NB4 (cell line): ENCODE results near the gene CEP170B.

Experiments used
- DNase-seq: peaks from one replicate; pipeline ENCODE4 v3.0.0; 2010; ENCODE audit warnings: low read depth
- H3K4me3 ChIP-seq: one replicate; pipeline ENCODE4 v1.5.1; 2011; ENCODE audit warnings: mild to moderate bottlenecking, low read depth, low read length, moderate library complexity
- CTCF ChIP-seq: IDR thresholded peaks from one replicate; pipeline ENCODE4 v1.5.1; 2012; ENCODE audit warnings: low read depth, low read length
- MAX ChIP-seq: IDR thresholded peaks from 2 replicates; pipeline ENCODE4 v1.6.1; 2011; ENCODE audit warnings: low read depth, low read length
- MYC ChIP-seq: IDR thresholded peaks from 2 replicates; pipeline ENCODE4 v1.6.1; 2011; ENCODE audit warnings: low read depth, low read length
- POLR2A ChIP-seq: IDR thresholded peaks from 2 replicates; pipeline ENCODE4 v1.6.1; 2011; ENCODE audit warnings: mild to moderate bottlenecking; ENCODE audit not compliant: insufficient read length; ENCODE audit errors: extremely low read depth

Gene CEP170B

DNA sequence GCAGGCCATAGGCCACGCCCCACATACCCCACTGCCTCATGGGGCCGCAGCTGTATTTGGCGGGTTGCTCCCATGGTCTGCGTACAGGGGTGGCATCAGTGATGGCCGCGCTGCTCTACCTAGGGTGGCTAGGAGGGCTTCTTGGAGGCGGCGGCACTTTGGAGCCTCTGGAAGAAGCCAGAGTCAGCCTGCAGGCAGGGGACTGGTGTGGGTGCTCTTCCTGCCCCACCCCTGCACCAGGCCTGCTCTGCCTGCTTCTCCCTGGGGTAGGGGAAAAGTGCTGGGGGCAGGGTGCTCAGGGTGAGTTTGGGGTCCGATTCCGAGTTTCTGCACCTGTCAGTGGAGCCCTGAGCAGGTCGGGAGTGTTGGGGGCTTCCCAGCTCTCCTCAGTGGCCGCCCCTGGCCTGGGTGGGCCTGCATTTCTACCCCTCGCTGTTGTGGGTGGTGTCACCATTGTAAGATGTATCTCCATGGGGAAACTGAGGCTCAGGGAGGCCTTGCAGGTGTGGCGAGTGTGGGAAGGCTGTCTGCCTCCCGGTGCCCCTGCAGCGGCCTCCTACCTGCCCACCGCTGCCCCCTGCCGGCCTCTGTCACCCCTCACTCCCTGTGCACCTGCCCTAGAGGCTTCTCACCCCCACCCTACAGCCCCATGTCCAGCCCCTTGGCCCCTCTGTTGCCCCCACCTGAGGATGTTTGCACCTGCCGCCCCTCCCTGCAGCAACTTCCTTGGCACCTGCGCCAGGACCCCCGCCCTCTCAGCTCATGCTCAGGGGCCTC lies 5.5 kb downstream of the CEP170B start:
- DNase-seq, result no peak
- H3K4me3 ChIP-seq, result no peak overlapping the region
- TF ChIP-seq CTCF (peak; percentile 35), MAX (no peak)

- no peak for TF ChIP-seq MYC
- no peak for TF ChIP-seq MAX
- TF ChIP-seq CTCF, result no peak
- TF ChIP-seq POLR2A, result no peak
- DNase-seq, result no peak
- H3K4me3 ChIP-seq, result no peak overlapping the region
These were observed 6.1 kb downstream of the CEP170B start for GRCh38 chr14:104871145-104871655.

GRCh38 chr14:104871656-104872468 lies 6.8 kb downstream of the CEP170B start:
- no peak for TF ChIP-seq MAX
- TF ChIP-seq MYC, result no peak
- TF ChIP-seq CTCF, result no peak
- no peak for TF ChIP-seq POLR2A
- no peak for DNase-seq
- H3K4me3 ChIP-seq, result no peak overlapping the region

DNA sequence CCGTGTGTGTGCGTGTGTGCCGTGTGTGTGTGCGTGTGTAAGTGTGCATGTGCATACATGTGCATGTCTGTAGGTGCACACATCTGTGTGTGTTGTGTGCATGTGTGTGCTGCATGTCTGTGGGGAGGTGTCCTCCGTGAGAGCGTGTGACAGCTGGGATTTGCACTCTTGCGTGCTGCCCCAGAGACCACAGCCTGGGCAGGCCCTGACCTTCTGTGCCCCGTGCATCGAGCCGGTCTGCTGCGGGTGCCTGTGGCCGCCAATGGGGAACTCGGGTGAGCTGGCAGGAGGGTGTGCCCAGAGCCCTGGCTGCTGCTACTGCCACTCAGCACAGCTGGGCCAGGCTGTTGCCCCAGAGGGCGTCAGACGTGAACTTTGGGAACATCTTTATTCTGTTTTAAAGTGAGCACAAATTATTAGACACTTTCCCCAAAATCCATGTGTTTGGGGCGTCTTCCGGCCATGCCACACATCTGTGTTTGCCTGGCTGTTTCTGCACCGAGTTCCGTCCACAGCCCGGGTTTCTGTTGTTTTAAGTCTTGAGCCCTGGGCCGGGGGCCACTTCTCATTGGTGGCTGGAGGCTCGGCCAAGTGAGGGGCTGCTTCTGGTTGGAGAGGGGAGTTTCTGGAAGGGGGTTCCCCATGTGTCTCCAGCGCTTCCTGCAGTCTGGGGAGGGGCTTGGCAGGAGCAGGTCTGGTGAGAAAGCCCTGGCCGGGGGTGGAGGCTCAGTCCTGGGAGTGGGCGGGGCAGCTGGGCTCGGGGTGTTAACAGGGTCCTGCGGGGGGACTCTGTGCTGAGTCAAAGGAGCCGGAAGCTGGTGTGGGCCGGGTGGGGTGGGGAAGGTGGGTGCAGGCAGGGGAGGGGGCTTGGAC lies 7.6 kb downstream of the CEP170B start:
- DNase-seq, result no peak
- no peak overlapping the region for H3K4me3 ChIP-seq

DNA sequence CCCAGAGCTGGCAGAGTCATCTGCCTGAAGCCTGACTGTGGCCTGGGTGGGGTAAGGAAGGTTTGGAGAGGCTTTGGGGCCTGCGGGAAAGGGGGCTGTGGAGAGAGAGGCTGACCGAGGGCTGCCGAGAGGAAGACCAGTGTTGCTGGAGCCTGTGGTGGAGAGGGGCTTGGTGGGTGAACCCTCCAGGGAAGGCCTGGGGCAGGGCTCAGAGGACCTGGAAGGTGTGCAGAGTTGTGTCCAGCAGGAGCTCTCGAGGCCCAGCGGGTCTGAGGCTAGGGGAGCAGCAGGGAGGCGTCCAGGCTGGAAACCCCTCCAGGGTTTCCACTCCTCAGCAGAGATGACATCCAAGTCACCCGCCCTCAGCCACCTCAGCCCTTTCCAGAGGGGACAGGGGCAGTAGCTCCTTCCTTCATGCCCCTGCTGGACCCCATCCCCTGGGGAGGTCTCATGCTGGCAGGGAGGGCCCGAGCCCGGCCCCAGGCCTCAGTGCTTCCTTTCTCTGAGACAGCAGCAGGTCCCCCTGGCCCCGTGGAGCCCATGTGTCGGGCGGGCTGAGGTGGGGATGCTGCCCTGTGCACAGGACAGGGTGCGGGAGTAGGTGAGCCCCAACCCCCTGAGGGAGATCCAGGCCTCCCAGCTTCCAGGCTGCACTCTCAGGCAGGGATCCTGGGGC lies 8.4 kb downstream of the CEP170B start:
- no peak for DNase-seq
- TF ChIP-seq POLR2A (no peak), MYC (no peak), CTCF (no peak), MAX (no peak)
- H3K4me3 ChIP-seq, result no peak overlapping the region

More for the DNA sequence above, 7.6 kb downstream of the CEP170B start:
- no peak for TF ChIP-seq MAX
- TF ChIP-seq MYC, result no peak
- no peak for TF ChIP-seq POLR2A
